ENCODE results near the gene PROZ.
"Not testable (repeated sequence)": the region's sequence is repeated elsewhere in the genome, so short reads cannot be mapped to it uniquely, and the experiment has no call there.

Gene PROZ, protein sequence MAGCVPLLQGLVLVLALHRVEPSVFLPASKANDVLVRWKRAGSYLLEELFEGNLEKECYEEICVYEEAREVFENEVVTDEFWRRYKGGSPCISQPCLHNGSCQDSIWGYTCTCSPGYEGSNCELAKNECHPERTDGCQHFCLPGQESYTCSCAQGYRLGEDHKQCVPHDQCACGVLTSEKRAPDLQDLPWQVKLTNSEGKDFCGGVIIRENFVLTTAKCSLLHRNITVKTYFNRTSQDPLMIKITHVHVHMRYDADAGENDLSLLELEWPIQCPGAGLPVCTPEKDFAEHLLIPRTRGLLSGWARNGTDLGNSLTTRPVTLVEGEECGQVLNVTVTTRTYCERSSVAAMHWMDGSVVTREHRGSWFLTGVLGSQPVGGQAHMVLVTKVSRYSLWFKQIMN

DNA sequence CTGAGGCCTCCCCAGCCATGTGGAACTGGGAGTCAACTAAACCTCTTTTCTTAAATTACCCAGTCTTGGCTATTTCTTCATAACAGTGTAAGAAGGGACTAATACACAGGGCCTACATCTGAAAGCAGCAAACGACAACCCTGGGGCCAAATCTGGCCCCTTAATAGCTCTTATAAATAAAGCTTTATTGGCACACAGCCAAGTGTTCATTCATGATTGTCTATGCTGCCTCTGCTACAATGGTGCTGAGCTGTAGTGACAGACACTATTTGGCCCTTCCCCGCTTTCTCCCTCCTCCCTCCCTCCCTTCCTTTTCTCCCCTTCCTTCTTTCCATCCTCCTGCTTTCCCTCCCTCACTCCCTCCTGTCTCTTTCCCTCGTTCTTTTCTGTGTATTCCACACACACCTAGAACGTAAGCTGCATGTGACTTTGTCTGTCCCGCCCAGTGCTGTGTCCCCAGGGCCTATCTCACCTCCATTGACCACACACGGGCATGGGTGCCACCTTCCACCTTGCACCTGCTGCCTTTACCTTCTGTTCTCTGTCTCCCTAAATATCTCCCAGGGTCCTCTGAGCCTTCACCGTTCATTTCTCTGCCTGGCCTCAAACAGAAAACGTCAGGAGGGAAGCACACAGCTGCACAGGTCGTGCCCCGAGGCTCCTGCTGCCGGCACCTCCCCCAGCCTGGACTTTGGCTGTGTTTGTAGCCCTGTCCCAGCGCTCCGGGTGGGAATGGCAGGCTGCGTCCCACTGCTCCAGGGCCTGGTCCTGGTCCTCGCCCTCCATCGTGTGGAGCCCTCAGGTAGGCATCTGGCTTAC lies at the start of gene PROZ:
PROZ (plus strand) TSS at position 720 of the 819 bp plus-strand sequence; CDS start at position 733, 13 bp downstream.
- no peak for DNase-seq (ENCODE audit: low read depth in 1 of 2, low spot score in 1 of 2)

DNA sequence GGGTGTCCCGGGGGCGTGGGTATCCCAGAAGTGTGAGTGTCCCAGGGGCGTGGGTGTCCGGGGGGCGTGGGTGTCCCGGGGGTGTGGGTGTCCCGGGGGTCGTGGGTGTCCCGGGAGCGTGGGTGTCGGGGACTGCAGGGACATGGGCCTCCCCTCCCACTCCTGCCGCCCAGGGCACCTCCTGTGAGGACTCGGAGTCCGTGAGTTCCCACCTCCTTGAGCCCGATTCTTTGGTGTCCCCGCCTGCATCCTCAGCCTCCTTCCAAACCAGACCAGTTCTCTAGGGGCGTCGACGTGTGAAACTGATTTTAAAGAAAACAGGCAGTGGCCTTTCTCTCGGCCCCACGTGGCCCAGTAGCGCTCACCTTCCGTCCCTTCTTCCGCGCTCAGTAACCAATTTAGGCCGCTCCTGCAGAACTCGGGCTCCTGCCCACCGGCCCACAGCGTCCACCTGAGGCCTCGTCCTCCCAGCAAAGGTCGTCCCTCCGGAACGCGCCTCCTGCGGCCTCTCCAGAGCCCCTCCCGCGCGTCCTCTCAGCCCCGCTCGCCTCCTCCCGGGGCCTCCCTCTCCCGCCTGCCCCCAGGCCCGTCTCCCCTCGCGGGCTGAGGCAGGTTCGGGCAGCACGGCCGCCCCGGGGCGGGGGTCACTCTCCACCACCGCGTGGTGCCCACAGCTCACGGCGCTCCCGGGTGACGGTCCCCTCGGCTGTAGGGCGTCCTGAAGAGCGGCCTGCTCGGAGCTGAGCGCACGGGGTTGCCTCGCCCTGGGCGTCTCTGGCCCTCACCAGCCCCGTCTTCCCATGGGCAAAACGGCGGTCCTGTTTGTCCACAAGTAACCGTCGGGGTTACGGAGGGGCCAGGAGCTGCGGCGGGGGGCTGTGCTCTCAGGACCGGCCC lies 49.0 kb upstream of the PROZ start:
- no peak for DNase-seq (ENCODE audit: low read depth in 1 of 2, low spot score in 1 of 2)

DNA sequence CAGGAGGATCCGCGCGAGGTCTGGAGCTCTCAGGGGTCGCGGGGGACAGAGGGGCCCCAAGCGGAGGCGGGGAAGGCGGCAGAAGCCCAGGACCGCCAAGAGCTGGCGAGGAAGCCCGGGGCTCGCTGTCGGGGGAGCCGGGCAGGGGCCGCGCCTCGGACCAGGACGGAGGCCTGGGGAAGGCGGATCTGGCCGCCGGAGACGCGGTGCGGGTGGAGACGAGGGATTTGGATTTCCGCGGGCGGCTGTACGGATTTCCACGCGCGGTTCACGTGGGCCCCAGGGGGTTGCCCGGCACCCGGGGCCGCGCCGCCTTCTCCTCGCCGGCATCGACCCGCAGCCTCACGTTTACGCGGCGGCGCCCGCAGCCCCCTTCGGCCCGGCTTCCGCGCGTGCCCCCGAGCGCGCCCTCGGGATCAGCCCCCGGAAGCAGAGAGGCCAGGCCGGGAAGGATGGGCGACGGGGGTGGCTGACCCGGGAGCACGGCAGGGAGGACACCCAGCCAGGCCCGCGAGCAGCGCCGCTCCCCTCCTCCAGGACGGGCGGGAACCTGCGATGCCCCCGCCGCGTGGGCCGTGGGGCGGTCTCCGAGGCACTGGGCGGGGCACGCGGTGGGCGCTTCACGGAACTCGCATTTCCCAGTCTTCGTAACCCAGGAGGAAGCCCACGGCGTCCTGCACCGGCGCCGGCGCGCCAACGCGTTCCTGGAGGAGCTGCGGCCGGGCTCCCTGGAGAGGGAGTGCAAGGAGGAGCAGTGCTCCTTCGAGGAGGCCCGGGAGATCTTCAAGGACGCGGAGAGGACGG lies 48.2 kb upstream of the PROZ start:
- no peak for DNase-seq (ENCODE audit: low read depth in 1 of 2, low spot score in 1 of 2)

DNA sequence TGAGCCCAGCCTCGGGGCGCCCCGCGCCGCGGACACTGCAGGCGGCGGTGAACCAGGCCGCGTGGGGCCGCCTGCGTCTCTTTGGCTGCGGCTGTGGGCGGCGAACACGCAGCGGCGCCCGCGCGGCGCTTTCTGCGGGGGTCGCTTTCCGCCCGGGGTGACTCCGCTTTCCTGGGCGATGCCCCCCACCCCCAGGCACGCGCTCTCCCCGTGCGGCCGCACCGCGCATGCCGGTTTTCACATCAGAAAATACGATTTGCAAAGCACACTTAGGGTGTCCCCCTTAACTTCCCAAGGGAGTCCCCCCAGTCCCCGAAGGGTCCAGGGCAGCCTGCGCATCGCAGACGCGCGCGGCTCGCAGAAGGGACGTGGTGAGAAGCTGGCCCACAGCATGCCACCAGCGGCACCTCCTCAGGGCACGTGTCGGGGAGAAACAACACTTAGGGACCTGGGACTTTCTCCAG lies 47.6 kb upstream of the PROZ start:
- no peak for DNase-seq (ENCODE audit: low read depth in 1 of 2, low spot score in 1 of 2)

DNA sequence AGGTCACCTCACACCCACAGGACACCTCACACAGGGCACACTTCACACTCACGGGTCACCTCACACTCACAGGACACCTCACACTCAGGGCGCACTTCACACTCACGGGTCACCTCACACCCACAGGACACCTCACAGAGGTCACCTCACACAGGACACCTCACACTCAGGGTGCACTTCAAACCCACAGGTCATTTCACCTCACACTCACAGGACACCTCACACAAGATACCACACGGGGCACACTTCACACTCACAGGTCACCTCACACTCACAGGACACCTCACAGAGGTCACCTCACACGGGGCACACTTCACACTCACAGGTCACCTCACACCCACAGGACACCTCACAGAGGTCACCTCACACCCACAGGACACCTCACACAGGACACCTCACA lies 46.6 kb upstream of the PROZ start:
- DNase-seq (ENCODE audit: low read depth in 1 of 2, low spot score in 1 of 2): not testable (repeated sequence)

DNA sequence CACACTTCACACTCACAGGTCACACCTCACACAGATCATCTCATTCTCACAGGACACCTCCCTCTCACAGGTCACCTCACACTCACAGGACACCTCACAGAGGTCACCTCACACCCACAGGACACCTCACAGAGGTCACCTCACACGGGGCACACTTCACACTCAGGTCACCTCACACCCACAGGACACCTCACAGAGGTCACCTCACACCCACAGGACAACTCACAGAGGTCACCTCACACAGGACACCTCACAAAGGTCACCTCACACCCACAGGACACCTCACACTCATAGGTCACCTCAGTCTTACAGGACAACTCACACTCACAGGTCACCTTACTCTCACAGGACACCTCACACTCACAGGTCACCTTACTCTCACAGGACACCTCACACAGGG lies 46.0 kb upstream of the PROZ start:
- not testable (repeated sequence) for DNase-seq (ENCODE audit: low read depth in 1 of 2, low spot score in 1 of 2)

DNA sequence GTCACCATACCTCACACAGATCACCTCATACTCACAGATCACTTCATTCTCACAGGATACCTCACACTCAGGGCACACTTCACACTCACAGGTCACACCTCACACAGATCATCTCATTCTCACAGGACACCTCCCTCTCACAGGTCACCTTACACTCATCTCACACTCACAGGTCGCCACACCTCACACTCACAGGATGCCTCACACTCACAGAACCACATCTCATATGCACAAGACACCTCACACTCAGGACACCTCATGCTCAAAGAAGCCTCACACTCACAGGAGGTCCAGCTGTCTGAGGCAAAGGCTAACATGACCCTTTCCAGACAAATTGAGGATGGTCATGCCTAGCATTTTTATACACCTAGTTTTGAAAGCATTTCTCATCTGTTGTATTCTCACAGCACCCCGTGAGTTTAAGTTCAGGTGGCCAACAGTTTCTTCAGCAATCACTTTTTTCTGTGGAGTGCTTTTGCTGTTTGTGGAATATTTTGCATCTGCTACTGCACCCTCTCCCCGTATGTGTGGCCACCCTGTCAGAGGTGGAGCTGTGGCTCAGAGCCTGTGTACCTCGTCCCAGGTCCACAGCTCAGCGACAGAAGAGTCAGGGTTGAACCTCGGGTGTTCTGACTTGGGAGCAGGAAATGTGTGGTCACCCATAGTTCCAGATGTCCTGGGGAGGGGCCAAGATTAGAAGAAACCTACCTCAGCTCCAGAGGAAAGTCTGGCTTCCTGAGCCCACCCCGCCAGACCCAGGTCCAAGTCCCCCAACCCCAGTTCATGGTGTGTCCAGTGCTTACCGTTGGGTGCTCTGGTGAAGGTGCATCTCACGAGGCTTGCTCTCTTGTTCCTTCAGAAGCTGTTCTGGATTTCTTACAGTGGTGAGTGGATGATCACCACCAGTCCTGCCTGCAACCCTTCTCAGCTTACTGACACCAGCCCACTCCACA lies 45.3 kb upstream of the PROZ start:
- DNase-seq (ENCODE audit: low read depth in 1 of 2, low spot score in 1 of 2): no peak

DNA sequence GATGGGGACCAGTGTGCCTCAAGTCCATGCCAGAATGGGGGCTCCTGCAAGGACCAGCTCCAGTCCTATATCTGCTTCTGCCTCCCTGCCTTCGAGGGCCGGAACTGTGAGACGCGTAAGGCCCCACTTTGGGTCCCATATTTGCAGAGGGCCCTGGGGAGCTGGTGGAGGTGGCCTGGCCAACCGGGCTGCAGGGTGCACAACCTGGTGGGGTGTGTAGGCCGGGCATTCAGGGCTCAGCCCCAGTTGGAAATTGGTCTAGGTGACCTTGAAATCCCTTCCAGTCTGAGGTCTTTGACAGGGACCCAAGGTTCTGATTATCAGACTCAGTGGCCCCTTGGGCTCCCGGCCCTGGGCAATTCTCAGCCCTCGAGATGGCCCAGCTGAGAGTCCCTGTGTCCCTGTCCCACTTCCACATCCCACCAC lies 44.6 kb upstream of the PROZ start:
- DNase-seq (ENCODE audit: low read depth in 1 of 2, low spot score in 1 of 2): no peak

DNA sequence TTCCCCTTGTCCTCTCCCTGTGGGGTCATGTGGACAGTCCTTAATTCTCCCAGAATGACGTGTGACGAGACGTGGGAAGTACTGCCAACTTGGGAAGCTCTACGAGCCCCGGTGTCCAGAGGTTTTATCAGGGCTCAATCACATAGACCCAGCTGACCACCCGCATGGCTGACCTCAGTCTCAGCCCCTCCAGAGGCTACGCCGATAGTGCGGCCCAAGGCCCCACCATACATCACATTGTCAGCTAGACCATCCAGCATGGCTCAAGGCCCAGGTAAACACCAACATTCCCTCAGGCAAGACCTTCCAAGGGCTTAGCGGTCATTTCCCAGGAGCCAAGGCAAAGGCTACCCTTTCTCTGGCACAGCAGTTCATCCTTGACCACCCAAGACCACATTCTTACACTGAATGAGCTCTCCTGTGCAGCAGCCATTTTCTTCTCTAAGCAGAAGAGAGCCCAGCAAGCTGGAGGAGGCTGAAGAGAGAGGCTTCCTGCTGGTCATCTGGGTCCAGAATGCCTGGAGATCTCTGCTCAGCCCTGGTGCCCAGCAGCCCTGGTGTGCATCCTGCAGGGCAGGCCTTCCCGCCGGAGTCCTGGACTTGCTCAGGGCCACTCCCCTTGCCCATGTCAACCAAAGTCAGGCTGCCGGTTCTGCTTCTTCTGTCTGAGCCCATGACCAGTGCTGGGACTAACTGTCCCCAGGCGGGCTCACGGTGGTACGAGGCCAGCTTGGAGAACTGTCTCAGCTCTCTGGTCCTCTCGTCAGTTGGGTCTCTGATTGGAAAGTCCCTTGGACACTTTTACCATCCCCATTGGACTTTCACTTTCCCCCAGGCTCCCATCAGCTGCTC lies 43.7 kb upstream of the PROZ start:
- DNase-seq (ENCODE audit: low read depth in 1 of 2, low spot score in 1 of 2): no peak

DNA sequence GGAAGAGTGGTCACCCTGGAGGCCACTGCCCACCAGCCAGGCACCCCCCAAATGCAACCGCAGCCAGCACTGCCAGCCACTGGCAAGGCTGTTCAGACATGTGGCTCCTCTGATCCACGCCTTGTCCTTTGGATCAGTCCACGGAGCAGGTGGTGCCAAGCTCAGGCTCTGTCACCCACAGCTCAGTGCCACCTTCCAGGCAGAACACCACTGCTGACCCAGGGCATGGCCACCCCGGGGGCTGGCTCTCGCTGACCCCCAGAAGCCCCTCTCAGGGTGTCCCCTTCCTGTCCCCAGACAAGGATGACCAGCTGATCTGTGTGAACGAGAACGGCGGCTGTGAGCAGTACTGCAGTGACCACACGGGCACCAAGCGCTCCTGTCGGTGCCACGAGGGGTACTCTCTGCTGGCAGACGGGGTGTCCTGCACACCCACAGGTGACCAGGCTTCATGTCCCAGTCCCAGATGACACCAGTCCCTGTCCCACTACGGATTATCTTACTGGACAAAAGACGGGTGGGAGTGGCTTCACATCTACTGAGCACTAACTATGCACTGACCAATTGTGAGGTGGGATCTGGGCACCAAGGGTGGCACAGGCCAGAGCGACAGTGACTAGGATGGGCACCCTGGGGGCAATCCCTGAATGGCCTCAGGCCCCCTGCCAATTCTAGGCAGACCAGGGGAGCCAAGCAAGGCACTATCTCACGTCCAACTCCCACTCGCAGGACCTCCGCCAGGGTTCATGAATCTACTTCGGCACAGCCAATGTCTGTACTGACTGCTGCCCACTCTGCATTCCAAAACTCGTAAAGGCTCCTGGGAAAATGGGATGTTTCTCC lies 42.9 kb upstream of the PROZ start:
- DNase-seq (ENCODE audit: low read depth in 1 of 2, low spot score in 1 of 2): no peak

DNA sequence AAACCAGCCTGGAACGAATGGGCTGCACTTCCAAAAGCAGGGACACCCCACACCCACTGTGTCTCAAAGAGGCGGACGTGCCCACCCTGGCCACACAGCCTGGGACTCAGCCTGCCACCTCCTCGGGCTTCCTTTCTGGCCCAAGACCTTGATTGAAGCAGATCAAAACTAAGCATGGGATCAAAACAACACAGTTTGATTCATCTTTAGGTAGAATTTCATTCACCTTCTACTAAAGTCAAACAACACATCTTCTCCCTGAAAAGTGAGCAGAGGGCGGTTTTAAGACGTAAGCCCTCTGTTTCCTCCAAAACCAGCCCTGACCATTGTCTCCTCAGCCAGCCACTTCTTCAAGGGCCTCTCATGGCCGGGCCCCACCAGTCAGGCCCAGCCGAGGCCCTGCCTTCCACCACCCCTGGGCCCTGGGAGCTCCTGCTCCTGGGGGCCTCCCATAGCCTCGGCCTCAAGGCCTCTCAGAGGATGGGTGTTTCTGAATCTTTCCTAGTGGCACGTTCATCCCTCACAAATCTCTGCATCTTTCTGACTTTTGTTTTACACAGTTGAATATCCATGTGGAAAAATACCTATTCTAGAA lies 42.1 kb upstream of the PROZ start:
- DNase-seq (ENCODE audit: low read depth in 1 of 2, low spot score in 1 of 2): no peak

DNA sequence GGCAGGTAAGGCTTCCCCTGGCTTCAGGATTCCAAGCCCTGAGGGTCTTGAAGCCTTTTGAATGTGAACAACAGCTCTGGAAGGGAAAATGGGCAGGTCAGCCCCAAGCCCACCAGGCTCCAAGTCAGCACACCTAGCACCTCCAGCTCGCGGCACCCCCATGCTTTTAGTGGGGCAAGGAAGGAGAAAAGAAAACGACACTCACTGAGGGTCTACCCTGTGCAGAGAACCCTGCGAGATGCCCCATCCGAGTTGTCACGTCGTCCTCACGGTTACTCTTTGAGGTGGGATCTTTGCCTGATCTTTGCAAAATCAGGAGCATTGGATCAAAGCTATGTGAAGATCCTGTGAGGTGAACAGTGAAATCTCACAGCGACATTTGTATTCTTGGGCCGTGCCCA lies 41.6 kb upstream of the PROZ start:
- DNase-seq (ENCODE audit: low read depth in 1 of 2, low spot score in 1 of 2): no peak

DNA sequence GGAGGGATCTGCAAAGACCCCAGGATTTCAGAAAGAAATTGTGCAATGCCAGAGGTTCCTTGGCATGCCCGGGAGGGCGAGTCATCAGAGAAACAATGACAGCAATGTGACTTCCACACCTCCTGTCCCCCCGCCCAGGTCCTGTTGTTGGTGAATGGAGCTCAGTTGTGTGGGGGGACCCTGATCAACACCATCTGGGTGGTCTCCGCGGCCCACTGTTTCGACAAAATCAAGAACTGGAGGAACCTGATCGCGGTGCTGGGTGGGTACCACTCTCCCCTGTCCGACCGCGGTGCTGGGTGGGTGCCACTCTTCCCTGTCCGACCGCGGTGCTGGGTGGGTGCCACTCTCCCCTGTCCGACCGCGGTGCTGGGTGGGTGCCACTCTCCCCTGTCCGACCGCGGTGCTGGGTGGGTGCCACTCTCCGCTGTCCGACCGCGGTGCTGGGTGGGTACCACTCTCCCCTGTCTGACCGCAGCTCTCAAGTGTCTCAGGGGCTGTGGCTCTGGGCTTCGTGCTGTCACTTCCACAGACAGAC lies 41.0 kb upstream of the PROZ start:
- DNase-seq (ENCODE audit: low read depth in 1 of 2, low spot score in 1 of 2): no peak

DNA sequence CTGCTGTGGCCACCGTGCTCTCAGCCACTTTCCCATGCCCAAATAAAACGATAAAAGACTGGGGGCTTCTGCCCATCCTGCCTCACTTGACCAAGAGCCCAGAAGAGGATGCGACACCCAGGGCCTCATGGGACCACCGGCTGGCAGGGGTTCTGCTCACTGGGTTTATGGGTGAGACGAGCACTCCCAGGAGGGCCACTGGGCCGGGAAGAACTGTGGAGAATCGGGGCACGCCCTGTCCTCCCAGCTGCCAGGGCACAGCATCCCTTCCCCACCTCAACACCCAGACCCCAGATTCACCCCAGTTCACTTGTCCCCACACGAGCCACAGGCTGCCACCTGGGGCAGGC lies 40.6 kb upstream of the PROZ start:
- no peak for DNase-seq (ENCODE audit: low read depth in 1 of 2, low spot score in 1 of 2)

DNA sequence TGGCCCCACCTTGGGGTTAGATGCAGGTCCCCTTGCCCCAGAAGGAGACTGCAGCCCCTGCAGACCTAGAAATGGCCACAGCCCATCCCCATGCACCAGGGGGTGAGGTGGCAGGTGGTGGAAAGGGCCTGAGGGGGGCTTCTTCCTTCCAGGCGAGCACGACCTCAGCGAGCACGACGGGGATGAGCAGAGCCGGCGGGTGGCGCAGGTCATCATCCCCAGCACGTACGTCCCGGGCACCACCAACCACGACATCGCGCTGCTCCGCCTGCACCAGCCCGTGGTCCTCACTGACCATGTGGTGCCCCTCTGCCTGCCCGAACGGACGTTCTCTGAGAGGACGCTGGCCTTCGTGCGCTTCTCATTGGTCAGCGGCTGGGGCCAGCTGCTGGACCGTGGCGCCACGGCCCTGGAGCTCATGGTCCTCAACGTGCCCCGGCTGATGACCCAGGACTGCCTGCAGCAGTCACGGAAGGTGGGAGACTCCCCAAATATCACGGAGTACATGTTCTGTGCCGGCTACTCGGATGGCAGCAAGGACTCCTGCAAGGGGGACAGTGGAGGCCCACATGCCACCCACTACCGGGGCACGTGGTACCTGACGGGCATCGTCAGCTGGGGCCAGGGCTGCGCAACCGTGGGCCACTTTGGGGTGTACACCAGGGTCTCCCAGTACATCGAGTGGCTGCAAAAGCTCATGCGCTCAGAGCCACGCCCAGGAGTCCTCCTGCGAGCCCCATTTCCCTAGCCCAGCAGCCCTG lies 40.0 kb upstream of the PROZ start:
- DNase-seq (ENCODE audit: low read depth in 1 of 2, low spot score in 1 of 2): no peak

DNA sequence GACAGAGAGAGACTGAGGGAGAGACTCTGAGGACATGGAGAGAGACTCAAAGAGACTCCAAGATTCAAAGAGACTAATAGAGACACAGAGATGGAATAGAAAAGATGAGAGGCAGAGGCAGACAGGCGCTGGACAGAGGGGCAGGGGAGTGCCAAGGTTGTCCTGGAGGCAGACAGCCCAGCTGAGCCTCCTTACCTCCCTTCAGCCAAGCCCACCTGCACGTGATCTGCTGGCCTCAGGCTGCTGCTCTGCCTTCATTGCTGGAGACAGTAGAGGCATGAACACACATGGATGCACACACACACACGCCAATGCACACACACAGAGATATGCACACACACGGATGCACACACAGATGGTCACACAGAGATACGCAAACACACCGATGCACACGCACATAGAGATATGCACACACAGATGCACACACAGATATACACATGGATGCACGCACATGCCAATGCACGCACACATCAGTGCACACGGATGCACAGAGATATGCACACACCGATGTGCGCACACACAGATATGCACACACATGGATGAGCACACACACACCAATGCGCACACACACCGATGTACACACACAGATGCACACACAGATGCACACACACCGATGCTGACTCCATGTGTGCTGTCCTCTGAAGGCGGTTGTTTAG lies 39.2 kb upstream of the PROZ start:
- no peak for DNase-seq (ENCODE audit: low read depth in 1 of 2, low spot score in 1 of 2)
